Osteoblast (primary cell): ENCODE data around the gene PCED1B. TPM values are rescaled to one million over a fixed set of nuclear protein-coding genes. Genes with fewer than 3 reads are reported as not detected.

ENCODE experiments used
- DNase-seq: peaks from one replicate; pipeline ENCODE4 v3.0.0; 2011; ENCODE audit warnings: low spot score, mixed read lengths; ENCODE audit not compliant: insufficient read length; ENCODE audit errors: missing footprints
- H2AFZ ChIP-seq: 2 replicates; pipeline ENCODE4 v1.6.0; 2011; ENCODE audit warnings: mild to moderate bottlenecking, low read length
- H3K27ac ChIP-seq: 2 replicates; pipeline ENCODE4 v1.5.1; 2011; ENCODE audit warnings: mild to moderate bottlenecking, low read depth, low read length, moderate library complexity
- H3K27me3 ChIP-seq: 2 replicates; pipeline ENCODE4 v1.6.0; 2012; ENCODE audit warnings: mild to moderate bottlenecking, control low read depth, inconsistent platforms, low read length, moderate library complexity; ENCODE audit not compliant: insufficient read depth
- H3K36me3 ChIP-seq: 2 replicates; pipeline ENCODE4 v1.5.1; 2011; ENCODE audit warnings: mild to moderate bottlenecking, low read length, control low read depth, moderate library complexity; ENCODE audit not compliant: insufficient read depth
- H3K4me1 ChIP-seq: 2 replicates; pipeline ENCODE4 v1.5.1; 2011; ENCODE audit warnings: mild to moderate bottlenecking, low read length, control low read depth, moderate library complexity; ENCODE audit not compliant: insufficient read depth
- H3K4me2 ChIP-seq: 2 replicates; pipeline ENCODE4 v1.6.0; 2011; ENCODE audit warnings: mild to moderate bottlenecking, low read length; ENCODE audit not compliant: insufficient read depth
- H3K4me3 ChIP-seq: fragments of 200-600 bp; sonication (generic); 3 replicates; pipeline ENCODE4 v1.5.1; 2012; ENCODE audit warnings: mild to moderate bottlenecking, low read length, inconsistent platforms; ENCODE audit not compliant: insufficient read depth
- H3K79me2 ChIP-seq: 2 replicates; pipeline ENCODE4 v1.6.0; 2012; ENCODE audit warnings: mild to moderate bottlenecking, low read length, control low read depth, inconsistent platforms; ENCODE audit not compliant: insufficient read depth
- H3K9me3 ChIP-seq: 2 replicates; pipeline ENCODE4 v1.5.1; 2011; ENCODE audit warnings: low read depth, low read length, control low read depth
- H4K20me1 ChIP-seq: 2 replicates; pipeline ENCODE4 v1.6.0; 2012; ENCODE audit warnings: mild to moderate bottlenecking, low read length, control low read depth; ENCODE audit not compliant: insufficient read depth
- total RNA-seq: library from RNA; depleted of rRNA; stranded (reverse); fragments of >200 nt; gene quantifications from 2 replicates; pipeline ENCODE4 v1.2.3, GENCODE V29; 2012
- TF ChIP-seq, protein P1 (sequence below): IDR thresholded peaks from 2 replicates; pipeline ENCODE4 v1.5.1; 2011; ENCODE audit warnings: mild to moderate bottlenecking, low read depth, low read length, moderate library complexity; ENCODE audit errors: extremely low read depth

Gene PCED1B
- total RNA-seq, 1 donor, result 0.36 TPM

DNA sequence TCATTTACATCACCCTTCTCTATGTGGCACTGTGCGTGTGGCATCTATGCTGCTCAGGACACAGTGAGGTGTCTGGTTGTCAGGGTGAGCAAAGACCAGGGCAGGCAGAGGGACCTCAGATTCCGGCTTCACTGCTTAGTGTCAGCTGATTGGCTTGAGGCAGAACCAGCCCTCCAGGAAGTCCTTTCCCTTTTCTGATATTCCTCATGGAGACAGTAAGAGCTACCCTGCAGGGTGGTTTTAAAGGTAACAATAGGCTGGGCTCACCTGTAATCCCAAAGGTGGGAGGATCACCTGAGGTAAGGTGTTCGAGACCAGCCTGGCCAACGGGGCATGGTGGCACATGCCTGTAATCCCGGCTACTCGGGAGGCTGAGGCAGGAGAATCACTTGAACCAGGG lies 129.6 kb downstream of the PCED1B start:
- Histone ChIP-seq H3K9me3 (no peaks in the 10 kb centered on the region), H2AFZ (no peak overlapping the region), H3K4me1 (peaks cover 3% of the 10 kb centered on the region), H3K4me2 (no peak overlapping the region), H3K27me3 (no peaks in the 10 kb centered on the region), H3K79me2 (no peaks in the 10 kb centered on the region), H3K36me3 (no peaks in the 10 kb centered on the region), H3K4me3 (no peak overlapping the region), H3K27ac (no peak overlapping the region), H4K20me1 (no peaks in the 10 kb centered on the region)
- TF ChIP-seq, protein P1, sequence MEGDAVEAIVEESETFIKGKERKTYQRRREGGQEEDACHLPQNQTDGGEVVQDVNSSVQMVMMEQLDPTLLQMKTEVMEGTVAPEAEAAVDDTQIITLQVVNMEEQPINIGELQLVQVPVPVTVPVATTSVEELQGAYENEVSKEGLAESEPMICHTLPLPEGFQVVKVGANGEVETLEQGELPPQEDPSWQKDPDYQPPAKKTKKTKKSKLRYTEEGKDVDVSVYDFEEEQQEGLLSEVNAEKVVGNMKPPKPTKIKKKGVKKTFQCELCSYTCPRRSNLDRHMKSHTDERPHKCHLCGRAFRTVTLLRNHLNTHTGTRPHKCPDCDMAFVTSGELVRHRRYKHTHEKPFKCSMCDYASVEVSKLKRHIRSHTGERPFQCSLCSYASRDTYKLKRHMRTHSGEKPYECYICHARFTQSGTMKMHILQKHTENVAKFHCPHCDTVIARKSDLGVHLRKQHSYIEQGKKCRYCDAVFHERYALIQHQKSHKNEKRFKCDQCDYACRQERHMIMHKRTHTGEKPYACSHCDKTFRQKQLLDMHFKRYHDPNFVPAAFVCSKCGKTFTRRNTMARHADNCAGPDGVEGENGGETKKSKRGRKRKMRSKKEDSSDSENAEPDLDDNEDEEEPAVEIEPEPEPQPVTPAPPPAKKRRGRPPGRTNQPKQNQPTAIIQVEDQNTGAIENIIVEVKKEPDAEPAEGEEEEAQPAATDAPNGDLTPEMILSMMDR, result no peak
- DNase-seq, result no peak

DNA sequence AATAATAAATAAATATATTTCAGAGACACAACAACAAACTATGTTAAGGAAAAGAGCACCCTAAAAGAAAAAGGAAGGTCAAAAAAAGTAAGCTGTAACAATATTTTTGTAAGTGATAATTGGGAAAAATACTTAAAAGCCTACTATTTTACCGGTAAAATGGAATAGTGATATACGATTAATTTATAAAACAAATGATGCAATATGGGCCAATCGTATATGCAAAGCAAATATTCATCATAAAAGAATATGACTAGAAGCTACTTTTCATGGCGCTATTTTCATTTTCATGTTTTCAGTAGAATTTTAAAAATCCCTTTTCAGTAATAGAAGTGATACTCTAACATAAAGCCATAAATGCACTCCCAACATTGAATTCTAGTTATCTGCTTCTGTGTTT lies 131.4 kb downstream of the PCED1B start:
- no peaks in the 10 kb centered on the region for H3K36me3 ChIP-seq
- no peaks in the 10 kb centered on the region for H3K27me3 ChIP-seq
- peaks cover 3% of the 10 kb centered on the region for H3K4me1 ChIP-seq
- TF ChIP-seq, protein P1, result no peak
- no peak overlapping the region for H3K4me2 ChIP-seq
- no peaks in the 10 kb centered on the region for H4K20me1 ChIP-seq
- H3K79me2 ChIP-seq, result no peaks in the 10 kb centered on the region
- no peak overlapping the region for H3K4me3 ChIP-seq
- no peak overlapping the region for H3K27ac ChIP-seq
- DNase-seq, result no peak
- H2AFZ ChIP-seq, result no peak overlapping the region
- no peaks in the 10 kb centered on the region for H3K9me3 ChIP-seq

DNA sequence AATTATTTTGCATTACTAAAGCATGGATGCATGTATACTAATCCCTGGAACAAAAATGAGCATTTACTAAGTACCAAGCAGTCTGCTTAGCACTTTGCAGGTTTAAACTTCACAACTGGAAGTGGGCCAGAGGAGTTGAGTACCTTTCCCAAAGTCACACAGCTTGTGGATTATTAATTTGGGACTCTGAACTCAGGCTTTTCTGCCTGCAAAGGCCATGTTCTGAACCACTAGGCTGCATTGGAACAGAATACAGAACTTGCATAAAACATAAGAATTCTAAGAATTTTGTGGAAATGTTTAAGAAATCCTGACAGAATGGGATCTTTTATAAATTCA lies 133.2 kb downstream of the PCED1B start:
- H3K4me1 ChIP-seq, result peaks cover 4% of the 10 kb centered on the region
- no peak overlapping the region for H3K4me3 ChIP-seq
- no peak overlapping the region for H3K27ac ChIP-seq
- no peaks in the 10 kb centered on the region for H3K9me3 ChIP-seq
- TF ChIP-seq, protein P1, result no peak
- H3K27me3 ChIP-seq, result no peaks in the 10 kb centered on the region
- no peaks in the 10 kb centered on the region for H3K36me3 ChIP-seq
- H3K4me2 ChIP-seq, result no peak overlapping the region
- no peaks in the 10 kb centered on the region for H4K20me1 ChIP-seq
- no peak for DNase-seq
- no peak overlapping the region for H2AFZ ChIP-seq
- no peaks in the 10 kb centered on the region for H3K79me2 ChIP-seq

DNA sequence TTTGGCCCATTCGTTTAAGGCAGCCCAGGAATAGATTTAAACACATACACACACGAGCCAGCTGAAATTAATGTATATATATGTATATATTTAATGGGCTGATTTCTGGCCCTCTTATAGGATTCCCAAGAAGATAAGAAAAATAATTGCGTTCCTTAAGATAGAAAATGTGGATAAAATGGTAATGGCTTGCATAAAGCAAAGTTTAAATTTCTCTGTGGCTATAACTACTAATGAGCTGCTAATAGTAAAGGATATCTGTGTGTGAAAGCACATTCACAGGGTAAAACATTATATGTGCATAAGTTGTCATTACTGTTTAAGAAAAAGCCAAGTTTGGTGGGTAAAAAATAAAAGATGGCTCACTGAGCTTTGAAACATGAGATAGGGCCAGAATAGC lies 134.0 kb downstream of the PCED1B start:
- H3K4me2 ChIP-seq, result no peak overlapping the region
- no peaks in the 10 kb centered on the region for H3K27me3 ChIP-seq
- no peaks in the 10 kb centered on the region for H3K9me3 ChIP-seq
- H3K4me1 ChIP-seq, result peaks cover 4% of the 10 kb centered on the region
- H3K36me3 ChIP-seq, result no peaks in the 10 kb centered on the region
- H3K79me2 ChIP-seq, result no peaks in the 10 kb centered on the region
- DNase-seq, result no peak
- H2AFZ ChIP-seq, result no peak overlapping the region
- H3K4me3 ChIP-seq, result no peak overlapping the region
- TF ChIP-seq, protein P1, result no peak
- H3K27ac ChIP-seq, result no peak overlapping the region
- no peaks in the 10 kb centered on the region for H4K20me1 ChIP-seq
